HG02678 (cell line): ENCODE measurements around the gene UCHL3.
A peak's percentile ranks its signal among the peaks of the same experiment; 100 is the strongest.

Source experiments
- ATAC-seq: cut with Tn5 transposase; IDR thresholded peaks from one replicate; pipeline ENCODE4 v1.9.1; 2021; ENCODE audit warnings: mild to moderate bottlenecking, moderate library complexity; ENCODE audit not compliant: unreplicated experiment

UCHL3 gene

GRCh38 chr13:75549262-75550158, at the start of gene UCHL3:
UCHL3 (plus strand) TSS chr13:75549791; CDS start chr13:75549821, 30 bp downstream.
- ATAC-seq, result peak; percentile 95

- no peak for ATAC-seq
Observed at GRCh38 chr13:75505327-75505726, 44.3 kb upstream of the UCHL3 start.

- ATAC-seq, result no peak
Observed at GRCh38 chr13:75506018-75506417, 43.6 kb upstream of the UCHL3 start.

GRCh38 chr13:75507027-75508001, 42.3 kb upstream of the UCHL3 start:
- no peak for ATAC-seq

GRCh38 chr13:75508002-75508548, 41.5 kb upstream of the UCHL3 start:
- ATAC-seq, result no peak

- no peak for ATAC-seq
Observed at GRCh38 chr13:75511051-75511625, 38.5 kb upstream of the UCHL3 start.

GRCh38 chr13:75512253-75512652, 37.3 kb upstream of the UCHL3 start:
- peak; percentile 92 for ATAC-seq

- no peak for ATAC-seq
Observed at GRCh38 chr13:75513271-75513670, 36.3 kb upstream of the UCHL3 start.

- no peak for ATAC-seq
Observed at GRCh38 chr13:75514080-75514995, 35.3 kb upstream of the UCHL3 start.

GRCh38 chr13:75518439-75519088, 31.0 kb upstream of the UCHL3 start:
- no peak for ATAC-seq

- no peak for ATAC-seq
Observed at GRCh38 chr13:75521956-75522355, 27.6 kb upstream of the UCHL3 start.

- no peak for ATAC-seq
Observed at GRCh38 chr13:75530549-75530961, 19.0 kb upstream of the UCHL3 start.

- ATAC-seq, result no peak
Observed at GRCh38 chr13:75533861-75534260, 15.7 kb upstream of the UCHL3 start.

GRCh38 chr13:75537401-75538365, 11.9 kb upstream of the UCHL3 start, which contains the start of gene COMMD6:
COMMD6 (minus strand) TSS chr13:75537841; CDS start chr13:75537805, 36 bp downstream.
- ATAC-seq, result peak; percentile 96

GRCh38 chr13:75541287-75541686, 8.3 kb upstream of the UCHL3 start:
- no peak for ATAC-seq

GRCh38 chr13:75541961-75542360, 7.6 kb upstream of the UCHL3 start:
- ATAC-seq, result no peak

- no peak for ATAC-seq
Observed at GRCh38 chr13:75544681-75545330, 4.8 kb upstream of the UCHL3 start.
